ENCODE data around the gene AIF1.

The AIF1 gene

DNA sequence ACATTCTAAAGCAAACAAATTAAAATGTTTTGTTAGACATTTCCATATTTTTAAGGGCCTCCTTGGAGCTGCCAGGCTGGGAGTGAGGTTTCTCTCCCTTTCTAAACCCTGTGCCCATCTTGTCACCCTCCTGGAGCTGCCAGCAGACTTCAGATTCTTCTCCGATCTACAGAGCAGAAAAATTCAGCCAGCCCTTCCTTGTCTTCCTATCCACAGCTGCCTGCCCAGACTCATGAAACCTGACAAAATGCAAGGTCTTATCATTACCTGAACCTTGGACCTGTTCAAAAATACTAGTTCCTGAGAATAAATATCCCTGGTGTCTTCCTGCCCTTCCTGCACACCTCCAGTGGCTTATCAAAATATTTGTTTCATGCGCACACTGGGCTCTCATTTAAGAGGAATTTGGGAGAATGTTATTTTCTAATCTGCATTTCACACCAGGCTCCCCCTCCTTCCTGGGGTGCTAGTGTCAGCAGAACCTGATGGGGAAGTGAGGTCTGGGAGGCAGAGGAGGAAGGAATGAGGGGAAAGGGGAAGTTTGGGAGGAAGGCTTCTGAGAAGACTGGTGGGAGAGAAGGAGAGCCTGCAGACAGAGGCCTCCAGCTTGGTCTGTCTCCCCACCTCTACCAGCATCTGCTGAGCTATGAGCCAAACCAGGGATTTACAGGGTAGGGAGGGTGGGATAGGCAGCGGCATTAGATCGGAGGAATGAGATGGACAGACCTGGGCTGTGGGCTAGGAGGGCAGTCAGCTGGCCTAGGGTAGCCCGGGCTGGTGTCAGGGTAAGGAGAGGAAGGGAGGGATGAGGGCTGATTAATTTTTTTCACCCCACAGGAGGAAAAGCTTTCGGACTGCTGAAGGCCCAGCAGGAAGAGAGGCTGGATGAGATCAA, at the start of gene AIF1:
Gene AIF1 (plus strand): TSS at position 551 of the 895 bp plus-strand sequence. CDS start 96 bp downstream, at position 647.
- no peaks in the 10 kb centered on the region for H4K20me1 ChIP-seq (ENCODE audit: insufficient read depth, low read length)
- peak within 1 kb of the TSS; percentile 50; the same call in 1 of the 2 replicates for H2AFZ ChIP-seq (ENCODE audit: low read length)
- peak within 1 kb of the TSS; percentile 7; the same call in 1 of the 2 replicates for H3K9ac ChIP-seq (ENCODE audit: low read length)
- peak within 1 kb of the TSS; percentile 39 for H3K4me2 ChIP-seq (ENCODE audit: low read depth, low read length)
- H3K27ac ChIP-seq (ENCODE audit: low read length): peak within 1 kb of the TSS; percentile 35; the same call in 1 of the 2 replicates
- no peaks in the 10 kb centered on the region for H3K9me3 ChIP-seq (replicated peaks; ENCODE audit: insufficient read depth, low read length)
- no peaks in the 10 kb centered on the region for H3K36me3 ChIP-seq (replicated peaks; ENCODE audit: insufficient read depth, low read length)
- no peak for DNase-seq
- no peaks in the 10 kb centered on the region for H3K27me3 ChIP-seq (replicated peaks; ENCODE audit: insufficient read depth, low read length)
- H3K4me1 ChIP-seq (ENCODE audit: low read length): peaks cover 10% of the 10 kb centered on the region
- H3K4me3 ChIP-seq (ENCODE audit: low read length): no peak within 1 kb of the TSS; the same call in 1 of the 2 replicates
- peaks cover 10% of the 10 kb centered on the region; the same call in 1 of the 2 replicates for H3F3A ChIP-seq (ENCODE audit: insufficient read depth, low read length)
- H3K79me2 ChIP-seq (ENCODE audit: low read length): no peaks in the 10 kb centered on the region
- no peak for TF ChIP-seq EZH2 (optimal IDR thresholded peaks at IDR 0.05; ENCODE audit: low read depth, low read length)
- TF ChIP-seq, protein P1, sequence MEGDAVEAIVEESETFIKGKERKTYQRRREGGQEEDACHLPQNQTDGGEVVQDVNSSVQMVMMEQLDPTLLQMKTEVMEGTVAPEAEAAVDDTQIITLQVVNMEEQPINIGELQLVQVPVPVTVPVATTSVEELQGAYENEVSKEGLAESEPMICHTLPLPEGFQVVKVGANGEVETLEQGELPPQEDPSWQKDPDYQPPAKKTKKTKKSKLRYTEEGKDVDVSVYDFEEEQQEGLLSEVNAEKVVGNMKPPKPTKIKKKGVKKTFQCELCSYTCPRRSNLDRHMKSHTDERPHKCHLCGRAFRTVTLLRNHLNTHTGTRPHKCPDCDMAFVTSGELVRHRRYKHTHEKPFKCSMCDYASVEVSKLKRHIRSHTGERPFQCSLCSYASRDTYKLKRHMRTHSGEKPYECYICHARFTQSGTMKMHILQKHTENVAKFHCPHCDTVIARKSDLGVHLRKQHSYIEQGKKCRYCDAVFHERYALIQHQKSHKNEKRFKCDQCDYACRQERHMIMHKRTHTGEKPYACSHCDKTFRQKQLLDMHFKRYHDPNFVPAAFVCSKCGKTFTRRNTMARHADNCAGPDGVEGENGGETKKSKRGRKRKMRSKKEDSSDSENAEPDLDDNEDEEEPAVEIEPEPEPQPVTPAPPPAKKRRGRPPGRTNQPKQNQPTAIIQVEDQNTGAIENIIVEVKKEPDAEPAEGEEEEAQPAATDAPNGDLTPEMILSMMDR (IDR thresholded peaks at IDR 0.05; ENCODE audit: low read length): no peak
- TF ChIP-seq EZH2phosphoT487 (IDR thresholded peaks at IDR 0.05; ENCODE audit: low read length): no peak
- no peaks in the 10 kb centered on the region for H3K9me2 ChIP-seq (replicated peaks; ENCODE audit: insufficient read depth, low read length)

DNA sequence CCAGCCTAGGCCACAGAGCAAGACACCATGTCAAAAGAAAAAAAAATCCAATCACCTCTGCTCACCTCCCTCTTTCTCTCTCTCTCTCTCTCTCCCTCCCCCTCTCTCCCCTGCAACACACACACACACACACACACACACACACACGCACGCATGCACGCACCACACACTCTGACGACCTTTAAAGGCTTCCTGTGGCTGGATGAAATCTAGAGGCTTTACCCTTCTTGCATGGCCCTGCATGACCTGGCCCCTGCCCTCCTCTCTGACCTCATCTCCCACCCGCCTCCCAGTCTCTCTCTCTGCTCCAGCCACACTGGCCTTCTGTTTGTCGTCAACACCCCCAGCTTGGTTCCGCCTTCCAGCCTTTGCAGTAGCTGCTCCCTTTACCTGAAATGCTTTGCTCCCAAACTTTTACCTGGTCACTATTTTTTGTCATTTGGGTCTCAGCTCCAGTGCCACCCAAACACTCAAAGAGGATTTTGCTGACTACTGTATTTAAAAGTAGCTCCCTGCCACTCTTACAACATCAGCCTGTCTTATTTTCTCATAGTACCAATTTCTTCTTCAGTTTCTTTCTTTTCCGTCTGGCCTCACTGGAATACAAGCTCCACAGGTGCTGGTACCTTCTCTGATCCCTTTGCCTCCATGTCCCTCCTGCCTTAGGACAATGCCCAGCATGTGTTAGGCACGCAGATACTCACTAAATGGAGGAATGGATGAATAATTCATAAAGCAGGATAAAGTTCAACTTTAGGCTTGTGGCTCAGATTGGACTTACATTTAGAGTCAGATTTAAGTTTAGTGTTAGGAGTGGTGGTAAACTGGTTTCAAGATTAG, 47.3 kb upstream of the AIF1 start:
- Histone ChIP-seq H3K36me3 (replicated peaks; ENCODE audit: insufficient read depth, low read length) (no peaks in the 10 kb centered on the region), H3K9me2 (replicated peaks; ENCODE audit: insufficient read depth, low read length) (no peaks in the 10 kb centered on the region), H3K4me2 (ENCODE audit: low read depth, low read length) (peak overlapping the region; percentile 28; the same call in 1 of the 2 replicates), H3F3A (ENCODE audit: insufficient read depth, low read length) (peaks cover 17% of the 10 kb centered on the region), H2AFZ (ENCODE audit: low read length) (no peak overlapping the region), H3K9ac (ENCODE audit: low read length) (no peak overlapping the region), H3K79me2 (ENCODE audit: low read length) (no peaks in the 10 kb centered on the region), H3K27me3 (replicated peaks; ENCODE audit: insufficient read depth, low read length) (peaks cover 6% of the 10 kb centered on the region; the same call in 1 of the 2 replicates), H3K4me1 (ENCODE audit: low read length) (peaks cover 46% of the 10 kb centered on the region), H3K4me3 (ENCODE audit: low read length) (no peak overlapping the region), H3K27ac (ENCODE audit: low read length) (peak overlapping the region; percentile 9; the same call in 1 of the 2 replicates), H3K9me3 (replicated peaks; ENCODE audit: insufficient read depth, low read length) (no peaks in the 10 kb centered on the region), H4K20me1 (ENCODE audit: insufficient read depth, low read length) (no peaks in the 10 kb centered on the region)
- TF ChIP-seq EZH2phosphoT487 (IDR thresholded peaks at IDR 0.05; ENCODE audit: low read length): no peak
- TF ChIP-seq, protein P1 (IDR thresholded peaks at IDR 0.05; ENCODE audit: low read length): no peak
- TF ChIP-seq EZH2 (optimal IDR thresholded peaks at IDR 0.05; ENCODE audit: low read depth, low read length): no peak
- no peak for DNase-seq

DNA sequence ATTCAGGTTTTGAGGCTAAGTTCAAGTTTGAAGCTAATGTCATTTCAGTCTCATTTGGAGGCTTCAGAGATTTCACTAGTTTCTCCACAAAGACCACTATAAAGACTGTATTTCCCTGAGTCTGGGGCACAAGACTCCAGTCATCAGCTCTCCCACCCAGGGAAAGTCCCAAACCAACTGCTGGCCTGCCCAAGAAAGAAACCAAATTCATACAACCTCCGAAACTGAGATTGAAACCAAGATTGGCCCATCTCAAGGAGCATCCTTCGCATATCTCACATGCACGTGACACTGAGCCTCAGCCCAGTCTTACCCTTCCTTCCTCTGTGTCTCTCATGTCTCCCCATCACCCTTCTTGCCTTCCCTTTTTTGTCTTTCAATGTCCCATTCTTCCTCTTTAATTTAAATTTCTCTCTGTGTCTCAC, 46.5 kb upstream of the AIF1 start:
- Histone ChIP-seq H3K27me3 (replicated peaks; ENCODE audit: insufficient read depth, low read length) (peaks cover 10% of the 10 kb centered on the region), H3K4me3 (ENCODE audit: low read length) (no peak overlapping the region), H3K4me1 (ENCODE audit: low read length) (peaks cover 47% of the 10 kb centered on the region), H3K4me2 (ENCODE audit: low read depth, low read length) (peak overlapping the region; percentile 28; the same call in 1 of the 2 replicates), H3F3A (ENCODE audit: insufficient read depth, low read length) (peaks cover 17% of the 10 kb centered on the region), H3K9me3 (replicated peaks; ENCODE audit: insufficient read depth, low read length) (no peaks in the 10 kb centered on the region), H2AFZ (ENCODE audit: low read length) (no peak overlapping the region), H3K79me2 (ENCODE audit: low read length) (no peaks in the 10 kb centered on the region), H4K20me1 (ENCODE audit: insufficient read depth, low read length) (no peaks in the 10 kb centered on the region), H3K9ac (ENCODE audit: low read length) (no peak overlapping the region), H3K27ac (ENCODE audit: low read length) (peak overlapping the region; percentile 9; the same call in 1 of the 2 replicates), H3K36me3 (replicated peaks; ENCODE audit: insufficient read depth, low read length) (no peaks in the 10 kb centered on the region), H3K9me2 (replicated peaks; ENCODE audit: insufficient read depth, low read length) (no peaks in the 10 kb centered on the region)
- TF ChIP-seq EZH2phosphoT487 (IDR thresholded peaks at IDR 0.05; ENCODE audit: low read length) (no peak), EZH2 (optimal IDR thresholded peaks at IDR 0.05; ENCODE audit: low read depth, low read length) (no peak)
- TF ChIP-seq, protein P1 (IDR thresholded peaks at IDR 0.05; ENCODE audit: low read length): no peak
- peak; percentile 91 for DNase-seq

Data from MM.1S (cell line).